SK-N-SH (cell line): ENCODE results near the gene RASL10B.

Experiments used
- NRF1 ChIP-seq: IDR thresholded peaks from 2 replicates; pipeline ENCODE4 v1.6.1; 2012; ENCODE audit warnings: low read depth, mild to moderate bottlenecking, low read length
- POLR2AphosphoS5 ChIP-seq: IDR thresholded peaks from 2 replicates; pipeline ENCODE4 v1.6.1; 2012; ENCODE audit warnings: low read depth, low read length
- TF ChIP-seq, protein P1 (sequence below): fragments of 200-600 bp; sonication (generic); IDR thresholded peaks from 2 replicates; pipeline ENCODE4 v1.6.1; 2017; ENCODE audit warnings: antibody characterized with exemption, mild to moderate bottlenecking, moderate library complexity

GRCh38 chr17:35735036-35735805 lies 3.8 kb downstream of the RASL10B start:
- TF ChIP-seq POLR2AphosphoS5 = no peak
- TF ChIP-seq, protein P1, sequence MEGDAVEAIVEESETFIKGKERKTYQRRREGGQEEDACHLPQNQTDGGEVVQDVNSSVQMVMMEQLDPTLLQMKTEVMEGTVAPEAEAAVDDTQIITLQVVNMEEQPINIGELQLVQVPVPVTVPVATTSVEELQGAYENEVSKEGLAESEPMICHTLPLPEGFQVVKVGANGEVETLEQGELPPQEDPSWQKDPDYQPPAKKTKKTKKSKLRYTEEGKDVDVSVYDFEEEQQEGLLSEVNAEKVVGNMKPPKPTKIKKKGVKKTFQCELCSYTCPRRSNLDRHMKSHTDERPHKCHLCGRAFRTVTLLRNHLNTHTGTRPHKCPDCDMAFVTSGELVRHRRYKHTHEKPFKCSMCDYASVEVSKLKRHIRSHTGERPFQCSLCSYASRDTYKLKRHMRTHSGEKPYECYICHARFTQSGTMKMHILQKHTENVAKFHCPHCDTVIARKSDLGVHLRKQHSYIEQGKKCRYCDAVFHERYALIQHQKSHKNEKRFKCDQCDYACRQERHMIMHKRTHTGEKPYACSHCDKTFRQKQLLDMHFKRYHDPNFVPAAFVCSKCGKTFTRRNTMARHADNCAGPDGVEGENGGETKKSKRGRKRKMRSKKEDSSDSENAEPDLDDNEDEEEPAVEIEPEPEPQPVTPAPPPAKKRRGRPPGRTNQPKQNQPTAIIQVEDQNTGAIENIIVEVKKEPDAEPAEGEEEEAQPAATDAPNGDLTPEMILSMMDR = no peak
- TF ChIP-seq NRF1 = no peak
